C4-2B (cell line): ENCODE results near the gene NRG3.

Source experiments
- ZFX ChIP-seq: fragments of 450-650 bp; IDR thresholded peaks from 2 replicates; pipeline ENCODE4 v1.6.1; 2017
- TF ChIP-seq, protein P1 (sequence below): fragments of 450-650 bp; conservative IDR thresholded peaks from 2 replicates; pipeline ENCODE4 v1.5.1; 2017; ENCODE audit warnings: mild to moderate bottlenecking

- TF ChIP-seq, protein P1, sequence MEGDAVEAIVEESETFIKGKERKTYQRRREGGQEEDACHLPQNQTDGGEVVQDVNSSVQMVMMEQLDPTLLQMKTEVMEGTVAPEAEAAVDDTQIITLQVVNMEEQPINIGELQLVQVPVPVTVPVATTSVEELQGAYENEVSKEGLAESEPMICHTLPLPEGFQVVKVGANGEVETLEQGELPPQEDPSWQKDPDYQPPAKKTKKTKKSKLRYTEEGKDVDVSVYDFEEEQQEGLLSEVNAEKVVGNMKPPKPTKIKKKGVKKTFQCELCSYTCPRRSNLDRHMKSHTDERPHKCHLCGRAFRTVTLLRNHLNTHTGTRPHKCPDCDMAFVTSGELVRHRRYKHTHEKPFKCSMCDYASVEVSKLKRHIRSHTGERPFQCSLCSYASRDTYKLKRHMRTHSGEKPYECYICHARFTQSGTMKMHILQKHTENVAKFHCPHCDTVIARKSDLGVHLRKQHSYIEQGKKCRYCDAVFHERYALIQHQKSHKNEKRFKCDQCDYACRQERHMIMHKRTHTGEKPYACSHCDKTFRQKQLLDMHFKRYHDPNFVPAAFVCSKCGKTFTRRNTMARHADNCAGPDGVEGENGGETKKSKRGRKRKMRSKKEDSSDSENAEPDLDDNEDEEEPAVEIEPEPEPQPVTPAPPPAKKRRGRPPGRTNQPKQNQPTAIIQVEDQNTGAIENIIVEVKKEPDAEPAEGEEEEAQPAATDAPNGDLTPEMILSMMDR, result no peak
- no peak for TF ChIP-seq ZFX
Measured at GRCh38 chr10:82089327-82089726, 214.3 kb downstream of the NRG3 start.
